Liver (tissue), 9 donors: ENCODE data around the gene KAT2A. TPM values are rescaled to one million over a fixed set of nuclear protein-coding genes. Genes with fewer than 3 reads are reported as not detected.

Experiments used
- DNase-seq: peaks from one replicate; pipeline ENCODE4 v3.0.0-alpha.2; 2017; ENCODE audit warnings: low spot score
- H3K27ac ChIP-seq, 2 donors: one replicate each; pipeline ENCODE4 v1.7.0; 2013; ENCODE audit warnings: inconsistent platforms in 2 of 2, low read length in 2 of 2, control low read depth in 1 of 2, low read depth in 1 of 2, mild to moderate bottlenecking in 1 of 2
- H3K27me3 ChIP-seq, 4 donors: one replicate each; pipeline versions ENCODE4 v1.6.1 to v1.7.0; 2013; ENCODE audit warnings: low read length in 3 of 4, inconsistent platforms in 1 of 4, mild to moderate bottlenecking in 1 of 4, moderate library complexity in 1 of 4; ENCODE audit not compliant: control insufficient read depth in 4 of 4, insufficient read depth in 4 of 4
- H3K36me3 ChIP-seq, 4 donors: one replicate each; pipeline versions ENCODE4 v1.6.1 to v1.7.0; 2013; ENCODE audit warnings: low read length in 3 of 4, mild to moderate bottlenecking in 3 of 4, low read depth in 1 of 4, moderate library complexity in 1 of 4; ENCODE audit not compliant: control insufficient read depth in 4 of 4, insufficient read depth in 3 of 4
- H3K4me1 ChIP-seq, 4 donors: one replicate each; pipeline versions ENCODE4 v1.6.1 to v1.7.0; 2013; ENCODE audit warnings: low read length in 3 of 4, mild to moderate bottlenecking in 3 of 4, moderate library complexity in 1 of 4; ENCODE audit not compliant: control insufficient read depth in 4 of 4, insufficient read depth in 4 of 4
- H3K4me3 ChIP-seq, 3 donors: one replicate each; pipeline versions ENCODE4 v1.6.1 to v1.7.0; 2013; ENCODE audit warnings: low read length in 3 of 3, control low read depth in 1 of 3, low read depth in 1 of 3, mild to moderate bottlenecking in 1 of 3
- H3K9ac ChIP-seq, 2 donors: one replicate each; pipeline ENCODE4 v1.7.0; 2013; ENCODE audit warnings: low read length in 2 of 2, mild to moderate bottlenecking in 2 of 2, moderate library complexity in 2 of 2, control low read depth in 1 of 2, low read depth in 1 of 2
- H3K9me3 ChIP-seq, 4 donors: one replicate each; pipeline versions ENCODE4 v1.6.1 to v1.7.0; 2013; ENCODE audit warnings: low read length in 3 of 4; ENCODE audit not compliant: control insufficient read depth in 4 of 4
- EGR1 ChIP-seq, 2 donors: IDR thresholded peaks; 2 replicates each; pipeline ENCODE4 v1.6.1; 2016 to 2018; ENCODE audit warnings: antibody characterized with exemption in 2 of 2, low read depth in 2 of 2
- FOXA1 ChIP-seq: IDR thresholded peaks from 2 replicates; pipeline ENCODE4 v1.6.1; 2016; ENCODE audit warnings: antibody characterized with exemption
- FOXA2 ChIP-seq: IDR thresholded peaks from 2 replicates; pipeline ENCODE4 v1.6.1; 2016; ENCODE audit warnings: antibody characterized with exemption
- GABPA ChIP-seq, 2 donors: IDR thresholded peaks in 1 of 2; conservative IDR thresholded peaks in 1 of 2; 2 replicates each; pipeline ENCODE4 v1.6.1; 2016; ENCODE audit warnings: antibody characterized with exemption in 2 of 2, mild to moderate bottlenecking in 1 of 2, moderate library complexity in 1 of 2
- HNF4A ChIP-seq, 2 donors: conservative IDR thresholded peaks; 2 replicates each; pipeline ENCODE4 v1.6.1; 2016; ENCODE audit warnings: antibody characterized with exemption in 2 of 2, mild to moderate bottlenecking in 2 of 2
- HNF4G ChIP-seq: IDR thresholded peaks from 2 replicates; pipeline ENCODE4 v1.6.1; 2016; ENCODE audit warnings: antibody characterized with exemption
- NR2F2 ChIP-seq: IDR thresholded peaks from 2 replicates; pipeline ENCODE4 v1.6.1; 2016; ENCODE audit warnings: antibody characterized with exemption
- RAD21 ChIP-seq, 2 donors: IDR thresholded peaks; 2 replicates each; pipeline ENCODE4 v1.6.1; 2016; ENCODE audit warnings: antibody characterized with exemption in 2 of 2, mild to moderate bottlenecking in 2 of 2
- RXRA ChIP-seq, 2 donors: IDR thresholded peaks; 2 replicates each; pipeline ENCODE4 v1.6.1; 2017 to 2018; ENCODE audit warnings: antibody characterized with exemption in 2 of 2, mild to moderate bottlenecking in 1 of 2
- SP1 ChIP-seq: IDR thresholded peaks from 2 replicates; pipeline ENCODE4 v1.6.1; 2018; ENCODE audit warnings: antibody characterized with exemption, mild to moderate bottlenecking
- YY1 ChIP-seq: IDR thresholded peaks from 2 replicates; pipeline ENCODE4 v1.6.1; 2016; ENCODE audit warnings: antibody characterized with exemption, mild to moderate bottlenecking
- WGBS: extraction: QIAGEN DNeasy Blood & Tissue Kit; methylation state at CpG from one replicate; pipeline ENCODE4 v1.1.7; 2013; 5-methylcytosine and 5-hydroxymethylcytosine counted together
- polyA plus RNA-seq, 2 donors: library from polyadenylated mRNA; stranded (reverse) in 1 of 2; unstranded in 1 of 2; fragments of 200-250 nt in 1 of 2; fragments of >200 nt in 1 of 2; fragmentation: Nextera tagmentation in 1 of 2; extraction: Ambion mirVana in 1 of 2; gene quantifications; one replicate each; pipeline versions ENCODE4 v1.2.1 to v1.2.3, GENCODE V29; 2013 to 2015
- total RNA-seq, 2 donors: library from RNA; depleted of rRNA; stranded (reverse); fragments of >200 nt; gene quantifications; one replicate each; pipeline ENCODE4 v1.2.3, GENCODE V29; 2014
- TF ChIP-seq, protein P1 (sequence below): IDR thresholded peaks from 2 replicates; pipeline ENCODE4 v1.6.1; 2016; ENCODE audit warnings: antibody characterized with exemption
- TF ChIP-seq, protein P2 (sequence below): IDR thresholded peaks from 2 replicates; pipeline ENCODE4 v1.6.1; 2016; ENCODE audit warnings: antibody characterized with exemption
- TF ChIP-seq, protein P3 (sequence below): IDR thresholded peaks from 2 replicates; pipeline ENCODE4 v1.6.1; 2016; ENCODE audit warnings: antibody characterized with exemption, mild to moderate bottlenecking
- donor health status: healthy.
- donor health status: healthy.
- donor health status: healthy.
- donor health status: healthy.
- donor health status: healthy.

Gene KAT2A
- total and polyA plus RNA-seq, 4 donors: 5.1 to 14.4 (median 9.6) TPM

DNA sequence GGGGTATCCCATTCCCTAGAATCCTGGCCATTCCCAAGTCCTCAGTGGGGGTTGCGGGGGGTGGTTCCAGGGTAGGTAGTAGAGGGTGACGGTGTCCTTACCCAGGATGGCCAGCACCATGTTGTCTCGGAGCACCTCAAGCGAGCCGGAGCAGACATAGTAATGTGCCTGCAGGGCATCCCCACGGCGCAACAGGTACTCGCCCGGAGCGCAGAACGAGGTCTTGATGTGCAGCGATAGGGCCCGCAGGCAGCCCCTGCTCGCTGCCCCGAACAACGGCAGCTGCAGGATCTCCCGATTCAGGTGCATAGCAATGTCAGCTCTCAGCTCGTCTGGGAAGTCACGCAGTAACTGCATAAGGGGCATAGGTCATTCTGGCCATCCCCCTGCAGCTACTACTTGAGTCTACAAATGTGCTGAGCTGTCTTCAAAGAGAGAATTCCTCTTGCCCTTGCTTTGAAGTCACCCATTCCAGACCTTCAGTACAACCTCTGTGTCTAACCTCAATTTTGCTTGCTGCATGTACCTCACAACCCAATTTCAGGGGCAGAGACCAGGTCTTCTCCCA is 45.1 kb upstream of the KAT2A start:
- Histone ChIP-seq H3K4me1 (no peaks in the 10 kb centered on the region), H3K27me3 (no peaks in the 10 kb centered on the region), H3K36me3 (no peaks in the 10 kb centered on the region), H3K27ac (no peak overlapping the region), H3K4me3 (no peak overlapping the region), H3K9me3 (no peaks in the 10 kb centered on the region), H3K9ac (no peak overlapping the region)
- WGBS: 92% methylated on average over 19 of the region's 19 CpGs
- no peak for DNase-seq
- TF ChIP-seq YY1 (no peak), HNF4A (conservative IDR thresholded peaks at IDR 0.05) (no peak), RXRA (IDR thresholded peaks at IDR 0.05) (no peak), FOXA1 (no peak), GABPA (IDR thresholded peaks at IDR 0.05 in 1 of 2, conservative IDR thresholded peaks at IDR 0.05 in 1 of 2) (no peak), HNF4G (no peak), FOXA2 (no peak), NR2F2 (no peak), SP1 (no peak), EGR1 (IDR thresholded peaks at IDR 0.05; ENCODE audit: low read depth in 2 of 2) (no peak)
- TF ChIP-seq, protein P1, sequence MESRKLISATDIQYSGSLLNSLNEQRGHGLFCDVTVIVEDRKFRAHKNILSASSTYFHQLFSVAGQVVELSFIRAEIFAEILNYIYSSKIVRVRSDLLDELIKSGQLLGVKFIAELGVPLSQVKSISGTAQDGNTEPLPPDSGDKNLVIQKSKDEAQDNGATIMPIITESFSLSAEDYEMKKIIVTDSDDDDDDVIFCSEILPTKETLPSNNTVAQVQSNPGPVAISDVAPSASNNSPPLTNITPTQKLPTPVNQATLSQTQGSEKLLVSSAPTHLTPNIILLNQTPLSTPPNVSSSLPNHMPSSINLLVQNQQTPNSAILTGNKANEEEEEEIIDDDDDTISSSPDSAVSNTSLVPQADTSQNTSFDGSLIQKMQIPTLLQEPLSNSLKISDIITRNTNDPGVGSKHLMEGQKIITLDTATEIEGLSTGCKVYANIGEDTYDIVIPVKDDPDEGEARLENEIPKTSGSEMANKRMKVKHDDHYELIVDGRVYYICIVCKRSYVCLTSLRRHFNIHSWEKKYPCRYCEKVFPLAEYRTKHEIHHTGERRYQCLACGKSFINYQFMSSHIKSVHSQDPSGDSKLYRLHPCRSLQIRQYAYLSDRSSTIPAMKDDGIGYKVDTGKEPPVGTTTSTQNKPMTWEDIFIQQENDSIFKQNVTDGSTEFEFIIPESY: no peak
- TF ChIP-seq, protein P2, sequence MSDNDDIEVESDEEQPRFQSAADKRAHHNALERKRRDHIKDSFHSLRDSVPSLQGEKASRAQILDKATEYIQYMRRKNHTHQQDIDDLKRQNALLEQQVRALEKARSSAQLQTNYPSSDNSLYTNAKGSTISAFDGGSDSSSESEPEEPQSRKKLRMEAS: no peak
- TF ChIP-seq, protein P3, sequence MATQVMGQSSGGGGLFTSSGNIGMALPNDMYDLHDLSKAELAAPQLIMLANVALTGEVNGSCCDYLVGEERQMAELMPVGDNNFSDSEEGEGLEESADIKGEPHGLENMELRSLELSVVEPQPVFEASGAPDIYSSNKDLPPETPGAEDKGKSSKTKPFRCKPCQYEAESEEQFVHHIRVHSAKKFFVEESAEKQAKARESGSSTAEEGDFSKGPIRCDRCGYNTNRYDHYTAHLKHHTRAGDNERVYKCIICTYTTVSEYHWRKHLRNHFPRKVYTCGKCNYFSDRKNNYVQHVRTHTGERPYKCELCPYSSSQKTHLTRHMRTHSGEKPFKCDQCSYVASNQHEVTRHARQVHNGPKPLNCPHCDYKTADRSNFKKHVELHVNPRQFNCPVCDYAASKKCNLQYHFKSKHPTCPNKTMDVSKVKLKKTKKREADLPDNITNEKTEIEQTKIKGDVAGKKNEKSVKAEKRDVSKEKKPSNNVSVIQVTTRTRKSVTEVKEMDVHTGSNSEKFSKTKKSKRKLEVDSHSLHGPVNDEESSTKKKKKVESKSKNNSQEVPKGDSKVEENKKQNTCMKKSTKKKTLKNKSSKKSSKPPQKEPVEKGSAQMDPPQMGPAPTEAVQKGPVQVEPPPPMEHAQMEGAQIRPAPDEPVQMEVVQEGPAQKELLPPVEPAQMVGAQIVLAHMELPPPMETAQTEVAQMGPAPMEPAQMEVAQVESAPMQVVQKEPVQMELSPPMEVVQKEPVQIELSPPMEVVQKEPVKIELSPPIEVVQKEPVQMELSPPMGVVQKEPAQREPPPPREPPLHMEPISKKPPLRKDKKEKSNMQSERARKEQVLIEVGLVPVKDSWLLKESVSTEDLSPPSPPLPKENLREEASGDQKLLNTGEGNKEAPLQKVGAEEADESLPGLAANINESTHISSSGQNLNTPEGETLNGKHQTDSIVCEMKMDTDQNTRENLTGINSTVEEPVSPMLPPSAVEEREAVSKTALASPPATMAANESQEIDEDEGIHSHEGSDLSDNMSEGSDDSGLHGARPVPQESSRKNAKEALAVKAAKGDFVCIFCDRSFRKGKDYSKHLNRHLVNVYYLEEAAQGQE: no peak

DNA sequence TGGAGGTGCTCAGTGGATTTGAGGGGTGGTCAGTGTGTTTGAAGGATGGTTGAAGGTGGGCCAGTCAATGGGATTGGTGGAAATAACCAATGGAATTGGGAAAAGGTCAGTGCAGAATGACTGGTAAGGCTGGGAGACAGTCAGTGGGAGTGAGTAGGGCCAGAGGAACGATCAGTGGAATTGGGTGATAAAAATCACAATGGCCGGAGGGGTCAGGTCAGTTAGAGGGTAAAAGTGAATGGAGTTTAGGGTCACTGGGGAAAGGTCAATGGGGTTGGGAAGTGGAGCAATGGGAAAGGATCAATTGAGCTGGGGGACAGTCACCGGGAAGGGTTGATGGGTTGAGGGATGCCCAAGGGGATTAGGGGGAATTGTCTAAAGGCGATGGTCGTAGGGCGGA is 44.6 kb upstream of the KAT2A start:
- Histone ChIP-seq H3K9ac (no peak overlapping the region), H3K27ac (no peak overlapping the region), H3K4me3 (no peak overlapping the region), H3K27me3 (no peaks in the 10 kb centered on the region), H3K36me3 (no peaks in the 10 kb centered on the region), H3K9me3 (no peaks in the 10 kb centered on the region), H3K4me1 (no peaks in the 10 kb centered on the region)
- WGBS: 84% methylated on average over 6 of the region's 6 CpGs
- no peak for DNase-seq
- TF ChIP-seq, protein P2: no peak
- TF ChIP-seq RAD21 (IDR thresholded peaks at IDR 0.05): no peak
- TF ChIP-seq HNF4A (conservative IDR thresholded peaks at IDR 0.05): no peak
- TF ChIP-seq, protein P3: no peak
- TF ChIP-seq FOXA2: no peak
- TF ChIP-seq FOXA1: no peak
